RWPE2 (cell line): ENCODE measurements around the gene ICE1.
"Not testable (repeated sequence)": the region's sequence is repeated elsewhere in the genome, so short reads cannot be mapped to it uniquely, and the experiment has no call there.

ENCODE experiments used
- ATAC-seq: fragments of 200-7000 bp; cut with Tn5 transposase; 3 replicates; pipeline ENCODE4 v1.9.1; 2021; ENCODE audit warnings: low read depth
- DNase-seq: peaks from one replicate; pipeline ENCODE4 v3.0.0-alpha.2; 2020; ENCODE audit warnings: low spot score
- H3K27ac ChIP-seq: fragments of 450-650 bp; 2 replicates; pipeline ENCODE4 v1.5.1; 2017; ENCODE audit warnings: mild to moderate bottlenecking; ENCODE audit not compliant: poor library complexity, severe bottlenecking
- H3K27me3 ChIP-seq: fragments of 250-450 bp; sonication (Bioruptor Pico); 2 replicates; pipeline ENCODE4 v1.5.1; 2021; ENCODE audit warnings: mild to moderate bottlenecking, moderate library complexity; ENCODE audit not compliant: insufficient read depth, poor library complexity, severe bottlenecking
- H3K36me3 ChIP-seq: fragments of 250-450 bp; sonication (Bioruptor Pico); 2 replicates; pipeline ENCODE4 v1.5.1; 2020; ENCODE audit warnings: low read depth, mild to moderate bottlenecking, moderate library complexity
- H3K4me1 ChIP-seq: fragments of 250-450 bp; sonication (Bioruptor Pico); 2 replicates; pipeline ENCODE4 v1.5.1; 2021; ENCODE audit warnings: mild to moderate bottlenecking, moderate library complexity; ENCODE audit not compliant: insufficient read depth, poor library complexity, severe bottlenecking
- H3K4me3 ChIP-seq: fragments of 250-450 bp; sonication (Bioruptor Pico); 2 replicates; pipeline ENCODE4 v1.5.1; 2021; ENCODE audit warnings: mild to moderate bottlenecking, moderate library complexity; ENCODE audit not compliant: severe bottlenecking
- H3K9me3 ChIP-seq: fragments of 250-450 bp; sonication (Bioruptor Pico); 2 replicates; pipeline ENCODE4 v1.5.1; 2021; ENCODE audit warnings: mild to moderate bottlenecking, moderate library complexity; ENCODE audit not compliant: severe bottlenecking
- TF ChIP-seq, protein P1 (sequence below): fragments of 450-650 bp; IDR thresholded peaks from one replicate; pipeline ENCODE4 v1.5.1; 2017; ENCODE audit warnings: mild to moderate bottlenecking, moderate library complexity; ENCODE audit not compliant: poor library complexity, severe bottlenecking

Gene ICE1

GRCh38 chr5:5404381-5404780, 18.1 kb upstream of the ICE1 start:
- TF ChIP-seq, protein P1, sequence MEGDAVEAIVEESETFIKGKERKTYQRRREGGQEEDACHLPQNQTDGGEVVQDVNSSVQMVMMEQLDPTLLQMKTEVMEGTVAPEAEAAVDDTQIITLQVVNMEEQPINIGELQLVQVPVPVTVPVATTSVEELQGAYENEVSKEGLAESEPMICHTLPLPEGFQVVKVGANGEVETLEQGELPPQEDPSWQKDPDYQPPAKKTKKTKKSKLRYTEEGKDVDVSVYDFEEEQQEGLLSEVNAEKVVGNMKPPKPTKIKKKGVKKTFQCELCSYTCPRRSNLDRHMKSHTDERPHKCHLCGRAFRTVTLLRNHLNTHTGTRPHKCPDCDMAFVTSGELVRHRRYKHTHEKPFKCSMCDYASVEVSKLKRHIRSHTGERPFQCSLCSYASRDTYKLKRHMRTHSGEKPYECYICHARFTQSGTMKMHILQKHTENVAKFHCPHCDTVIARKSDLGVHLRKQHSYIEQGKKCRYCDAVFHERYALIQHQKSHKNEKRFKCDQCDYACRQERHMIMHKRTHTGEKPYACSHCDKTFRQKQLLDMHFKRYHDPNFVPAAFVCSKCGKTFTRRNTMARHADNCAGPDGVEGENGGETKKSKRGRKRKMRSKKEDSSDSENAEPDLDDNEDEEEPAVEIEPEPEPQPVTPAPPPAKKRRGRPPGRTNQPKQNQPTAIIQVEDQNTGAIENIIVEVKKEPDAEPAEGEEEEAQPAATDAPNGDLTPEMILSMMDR = no peak
- Histone ChIP-seq H3K27me3 (no peaks in the 10 kb centered on the region), H3K27ac (no peak overlapping the region), H3K4me3 (no peak overlapping the region), H3K9me3 (no peaks in the 10 kb centered on the region), H3K4me1 (no peaks in the 10 kb centered on the region), H3K36me3 (no peaks in the 10 kb centered on the region)
- DNase-seq = no peak
- ATAC-seq = no peak

- H3K27ac ChIP-seq = no peak overlapping the region
- DNase-seq (no peak), ATAC-seq (no peak)
- no peak overlapping the region for H3K4me3 ChIP-seq
- H3K36me3 ChIP-seq = no peaks in the 10 kb centered on the region
- no peaks in the 10 kb centered on the region for H3K9me3 ChIP-seq
- H3K4me1 ChIP-seq = no peaks in the 10 kb centered on the region
- TF ChIP-seq, protein P1 = no peak
- no peaks in the 10 kb centered on the region for H3K27me3 ChIP-seq
Observed at GRCh38 chr5:5405441-5405840, 17.0 kb upstream of the ICE1 start.

DNA sequence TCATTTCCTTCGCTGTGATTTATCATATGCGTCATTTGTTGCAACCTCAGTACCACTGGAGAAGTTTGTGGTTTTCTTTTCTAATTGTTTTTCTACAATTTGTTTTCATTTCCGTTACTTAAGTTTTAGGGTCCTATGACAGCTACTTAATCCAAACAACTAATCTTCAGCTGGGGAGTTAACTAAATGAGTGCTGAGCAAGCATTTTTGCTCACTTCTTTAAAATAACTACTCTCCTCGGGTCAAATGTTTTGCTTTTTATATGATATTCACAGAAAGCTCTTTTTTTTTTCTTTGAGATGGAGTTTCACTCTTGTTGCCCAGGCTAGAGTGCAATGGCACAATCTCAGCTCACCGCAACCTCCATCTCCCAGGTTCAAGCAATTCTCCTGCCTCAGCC, 14.6 kb upstream of the ICE1 start:
- Histone ChIP-seq H3K36me3 (no peaks in the 10 kb centered on the region), H3K27me3 (no peaks in the 10 kb centered on the region), H3K9me3 (no peaks in the 10 kb centered on the region), H3K4me1 (no peaks in the 10 kb centered on the region), H3K4me3 (no peak overlapping the region), H3K27ac (no peak overlapping the region)
- TF ChIP-seq, protein P1 = no peak
- DNase-seq = no peak
- no peak for ATAC-seq

DNA sequence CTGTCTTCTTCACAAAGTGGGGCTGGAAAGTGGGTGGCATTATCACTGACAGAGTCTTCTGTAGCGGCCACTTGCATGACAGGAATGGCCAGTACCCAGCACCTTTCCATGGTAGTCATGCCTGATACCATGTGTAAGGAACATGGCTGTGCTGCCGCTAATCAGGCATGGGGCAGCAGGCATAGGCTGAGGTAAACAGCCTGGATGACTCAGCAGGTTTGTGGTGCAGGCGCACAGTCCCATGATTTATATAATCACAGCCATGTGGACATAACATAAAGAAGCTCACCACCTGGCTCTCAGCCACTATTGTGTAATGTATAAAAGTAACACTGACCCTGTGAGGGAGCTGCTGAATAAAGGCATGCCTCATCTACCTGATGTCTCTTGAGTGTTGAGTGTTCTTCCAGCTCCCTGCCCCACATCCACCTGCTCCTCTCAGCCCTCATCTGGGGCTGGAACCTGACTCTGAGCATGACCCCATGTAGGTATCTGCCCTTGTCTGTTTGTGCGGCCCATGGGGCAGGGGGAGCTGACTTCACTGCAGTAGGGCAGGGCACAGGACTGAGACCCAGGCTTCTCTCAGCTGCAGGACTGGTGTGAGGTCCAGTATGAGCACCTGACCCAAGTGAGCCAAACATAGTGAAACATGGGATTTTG, 13.2 kb upstream of the ICE1 start:
- Histone ChIP-seq H3K27me3 (no peaks in the 10 kb centered on the region), H3K27ac (no peak overlapping the region), H3K36me3 (no peaks in the 10 kb centered on the region), H3K4me3 (no peak overlapping the region), H3K9me3 (no peaks in the 10 kb centered on the region), H3K4me1 (no peaks in the 10 kb centered on the region)
- DNase-seq (no peak), ATAC-seq (no peak)
- TF ChIP-seq, protein P1 = no peak

GRCh38 chr5:5413856-5414255, 8.6 kb upstream of the ICE1 start:
- not testable (repeated sequence) for H3K27ac ChIP-seq, H3K36me3 ChIP-seq, H3K4me1 ChIP-seq, ATAC-seq, H3K27me3 ChIP-seq, H3K9me3 ChIP-seq, H3K4me3 ChIP-seq, DNase-seq
